GM12872 (cell line): ENCODE measurements around the gene DPH3.

ENCODE experiments used
- TF ChIP-seq, protein P1 (sequence below): IDR thresholded peaks from 3 replicates; pipeline ENCODE4 v1.5.1; 2011; ENCODE audit warnings: low read depth, mild to moderate bottlenecking, low read length, moderate library complexity; ENCODE audit not compliant: insufficient read depth

The DPH3 gene

DNA sequence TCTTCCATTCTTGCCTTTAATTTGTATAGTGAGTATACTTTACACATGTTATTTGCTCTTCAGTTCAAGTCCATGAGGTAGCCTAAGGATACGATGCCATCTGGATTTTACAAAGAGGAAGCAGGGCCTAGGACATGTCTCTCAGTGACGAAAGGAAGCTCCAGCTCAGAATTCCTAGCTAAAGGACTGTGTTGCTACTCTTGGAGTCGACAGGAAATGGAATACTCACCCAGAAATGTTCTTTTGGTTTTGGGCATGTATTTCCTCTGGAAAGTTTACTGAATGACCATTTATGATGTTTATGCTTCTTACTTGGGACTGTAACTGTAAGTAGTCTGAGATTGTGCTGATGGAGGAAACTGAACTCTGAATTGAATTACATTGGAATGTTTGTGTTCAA is 12.7 kb upstream of the DPH3 start:
- TF ChIP-seq, protein P1, sequence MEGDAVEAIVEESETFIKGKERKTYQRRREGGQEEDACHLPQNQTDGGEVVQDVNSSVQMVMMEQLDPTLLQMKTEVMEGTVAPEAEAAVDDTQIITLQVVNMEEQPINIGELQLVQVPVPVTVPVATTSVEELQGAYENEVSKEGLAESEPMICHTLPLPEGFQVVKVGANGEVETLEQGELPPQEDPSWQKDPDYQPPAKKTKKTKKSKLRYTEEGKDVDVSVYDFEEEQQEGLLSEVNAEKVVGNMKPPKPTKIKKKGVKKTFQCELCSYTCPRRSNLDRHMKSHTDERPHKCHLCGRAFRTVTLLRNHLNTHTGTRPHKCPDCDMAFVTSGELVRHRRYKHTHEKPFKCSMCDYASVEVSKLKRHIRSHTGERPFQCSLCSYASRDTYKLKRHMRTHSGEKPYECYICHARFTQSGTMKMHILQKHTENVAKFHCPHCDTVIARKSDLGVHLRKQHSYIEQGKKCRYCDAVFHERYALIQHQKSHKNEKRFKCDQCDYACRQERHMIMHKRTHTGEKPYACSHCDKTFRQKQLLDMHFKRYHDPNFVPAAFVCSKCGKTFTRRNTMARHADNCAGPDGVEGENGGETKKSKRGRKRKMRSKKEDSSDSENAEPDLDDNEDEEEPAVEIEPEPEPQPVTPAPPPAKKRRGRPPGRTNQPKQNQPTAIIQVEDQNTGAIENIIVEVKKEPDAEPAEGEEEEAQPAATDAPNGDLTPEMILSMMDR: no peak

DNA sequence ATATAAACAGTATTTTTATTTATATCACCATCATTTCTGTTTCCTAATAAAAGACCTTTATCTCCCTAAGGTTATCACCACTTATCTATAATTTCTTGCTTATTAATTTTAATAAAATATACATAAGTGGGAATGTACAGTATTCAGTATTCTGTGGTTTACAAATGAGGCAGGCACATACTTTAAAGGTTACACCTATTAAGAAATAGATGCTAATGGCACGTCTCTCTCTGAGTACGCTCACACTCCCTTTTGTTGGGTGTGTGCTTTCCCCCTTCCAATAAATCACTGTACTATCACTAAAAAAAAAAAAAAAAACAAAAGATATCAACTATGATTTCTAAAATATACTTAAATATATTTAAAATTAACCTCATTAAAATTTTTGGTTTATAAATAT is 9.1 kb upstream of the DPH3 start:
- TF ChIP-seq, protein P1: no peak

DNA sequence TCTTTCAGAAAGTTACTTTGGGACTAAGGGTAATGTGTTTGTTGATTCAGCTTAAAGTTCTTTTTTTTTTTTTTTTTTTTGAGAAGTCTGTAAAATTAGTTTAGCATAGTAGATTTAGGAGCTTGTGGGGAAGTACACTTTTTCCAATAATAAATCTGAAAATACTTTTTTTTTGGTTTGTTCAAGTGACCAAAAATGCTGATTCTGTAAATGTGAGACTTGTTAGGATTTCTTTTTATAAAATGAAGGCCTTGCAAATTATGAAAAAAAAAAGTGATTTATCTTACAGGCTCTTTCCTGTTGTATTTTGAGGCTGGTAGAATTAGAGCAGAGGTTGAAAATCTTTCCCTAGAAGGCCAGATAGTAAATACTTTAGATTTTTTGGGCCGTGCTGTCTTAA is 7.8 kb upstream of the DPH3 start:
- TF ChIP-seq, protein P1: no peak

DNA sequence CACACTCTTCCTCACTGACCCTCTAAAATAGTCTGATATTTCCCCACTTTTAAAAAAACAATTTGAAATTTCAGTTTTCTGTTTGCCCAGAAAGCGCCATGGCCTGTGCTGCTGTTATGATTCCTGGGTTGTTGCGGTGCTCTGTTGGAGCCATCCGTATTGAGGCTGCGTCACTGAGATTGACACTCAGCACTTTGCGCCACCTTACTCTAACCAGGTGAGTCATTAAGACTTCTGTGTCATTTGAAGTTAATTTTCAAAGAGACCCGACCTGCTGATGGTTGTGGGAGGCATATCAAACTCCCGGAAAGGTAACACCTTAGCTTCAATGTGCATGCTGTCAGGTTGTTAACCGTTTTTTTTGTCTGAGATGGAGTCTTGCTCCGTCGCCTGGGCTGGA is 6.1 kb upstream of the DPH3 start:
- TF ChIP-seq, protein P1: no peak

DNA sequence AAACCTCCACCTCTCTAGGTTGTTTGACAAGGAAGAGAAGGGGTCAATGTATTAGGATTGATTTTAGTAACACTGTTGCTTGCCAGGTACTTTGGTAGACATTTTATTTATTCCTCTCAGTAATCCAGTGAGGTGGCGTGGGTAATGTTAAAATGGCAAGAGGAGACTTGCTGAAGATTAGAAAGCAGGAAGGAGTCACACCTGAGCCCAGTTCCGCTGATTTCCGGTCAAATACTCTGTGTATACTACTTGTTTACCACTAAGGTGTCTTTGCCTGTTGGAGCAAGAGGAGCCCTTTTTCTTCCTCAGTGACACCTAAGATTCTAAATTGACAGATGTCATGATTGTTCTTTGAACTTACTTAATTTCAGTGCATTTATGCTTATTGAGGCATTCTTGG is 2.0 kb upstream of the DPH3 start:
- TF ChIP-seq, protein P1: no peak

DNA sequence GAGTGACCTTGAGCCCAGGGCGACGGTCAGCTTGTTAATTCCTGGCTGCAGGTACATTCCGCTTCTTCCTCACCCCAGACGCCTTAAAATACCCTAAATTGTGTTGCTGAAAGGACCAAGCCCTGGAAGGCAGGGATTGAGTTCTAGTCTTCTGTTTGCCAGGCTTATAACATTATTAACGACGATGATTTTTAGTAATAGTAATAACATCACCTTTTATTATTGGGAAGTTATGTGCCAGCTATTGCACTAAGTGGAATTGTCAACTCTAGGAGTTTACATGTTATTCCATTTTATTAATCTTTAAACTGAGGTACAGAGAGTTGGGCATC is 678 bp upstream of the DPH3 start:
- TF ChIP-seq, protein P1: no peak

DNA sequence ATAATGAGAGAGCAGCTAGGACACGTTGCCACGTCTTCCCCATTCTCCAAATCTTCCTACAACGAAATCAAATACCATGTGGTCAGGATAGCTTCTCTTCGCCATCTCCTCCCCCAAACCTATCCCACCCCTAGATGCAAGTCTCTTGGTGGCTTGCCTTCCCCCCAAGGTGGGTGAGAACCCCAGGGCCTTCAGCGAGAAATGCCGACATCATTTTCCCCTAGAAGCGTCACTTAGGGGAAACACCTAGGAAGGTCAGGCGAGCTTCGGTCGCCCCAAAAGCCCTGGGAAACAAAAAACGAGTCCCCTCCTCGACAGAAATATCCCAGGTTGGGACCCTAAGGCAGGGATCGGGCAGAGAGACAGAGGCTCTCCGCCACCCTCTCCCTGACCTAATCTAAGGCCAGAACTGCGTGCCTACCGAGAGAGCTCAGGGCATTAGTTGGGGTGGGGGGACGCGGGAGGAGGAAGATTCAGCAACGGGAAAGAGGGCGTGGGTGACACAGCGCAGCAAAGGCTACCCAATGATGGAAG is 502 bp downstream of the DPH3 start:
- TF ChIP-seq, protein P1: no peak

DNA sequence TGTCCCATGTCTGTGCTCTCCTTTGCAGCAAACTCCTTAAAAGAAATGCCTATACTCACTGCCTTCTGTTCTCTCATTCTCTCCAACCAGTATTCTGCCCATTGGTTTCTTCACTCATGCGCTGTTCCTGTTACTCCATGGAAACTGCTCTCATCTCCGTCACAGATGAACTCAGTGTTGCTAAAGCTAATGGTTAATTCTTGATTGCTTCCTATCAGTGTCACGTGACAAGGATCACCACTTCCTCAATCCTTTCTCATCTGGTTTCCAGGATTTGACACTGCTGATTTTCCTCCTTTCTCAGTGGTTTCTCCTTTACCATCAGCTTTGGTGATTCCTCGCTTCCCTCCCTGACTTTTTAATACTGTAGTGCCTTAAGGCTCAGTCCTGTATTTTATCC is 2.6 kb downstream of the DPH3 start:
- TF ChIP-seq, protein P1: no peak
